HL-60 (cell line): ENCODE measurements around the gene HELLS.

Experiments used
- CTCF ChIP-seq: IDR thresholded peaks from one replicate; pipeline ENCODE4 v1.5.1; 2011; ENCODE audit warnings: low read length, control low read depth, inconsistent platforms; ENCODE audit not compliant: insufficient read depth
- GABPA ChIP-seq: IDR thresholded peaks from 2 replicates; pipeline ENCODE4 v1.6.1; 2012; ENCODE audit warnings: low read depth
- POLR2AphosphoS5 ChIP-seq: IDR thresholded peaks from 2 replicates; pipeline ENCODE4 v1.6.1; 2012; ENCODE audit warnings: low read depth
- REST ChIP-seq: IDR thresholded peaks from 2 replicates; pipeline ENCODE4 v1.6.1; 2012; ENCODE audit warnings: low read depth; ENCODE audit not compliant: insufficient replicate concordance
- SPI1 ChIP-seq: IDR thresholded peaks from 2 replicates; pipeline ENCODE4 v1.6.1; 2012; ENCODE audit warnings: low read depth, mild to moderate bottlenecking, borderline replicate concordance

- TF ChIP-seq CTCF (no peak), POLR2AphosphoS5 (no peak), REST (no peak), GABPA (no peak), SPI1 (no peak)
These were observed 94.3 kb downstream of the HELLS start for GRCh38 chr10:94639902-94640301.
